ENCODE measurements around the gene ERICH2. TPM values are rescaled to one million over a fixed set of nuclear protein-coding genes. Genes with fewer than 3 reads are reported as not detected.

Gene ERICH2
- total RNA-seq, 1 experiment from 2014 or later = 1.1 TPM

- TF ChIP-seq ERG (CRISPR knock-in tag; IDR thresholded peaks at IDR 0.05) = no peak
- TF ChIP-seq CTCF (IDR thresholded peaks at IDR 0.05) = no peak
- TF ChIP-seq ZNF263 (CRISPR knock-in tag; IDR thresholded peaks at IDR 0.05; ENCODE audit: low read depth) = 0 out of 2 replicates have a peak, but pooled peaks have one; percentile 23
- peak; percentile 75; the same call in 1 of the 2 replicates for TF ChIP-seq ZNF281 (CRISPR knock-in tag; IDR thresholded peaks at IDR 0.05)
- no peak for TF ChIP-seq CREM (CRISPR knock-in tag; IDR thresholded peaks at IDR 0.05)
- no peak for TF ChIP-seq ZMAT4 (CRISPR knock-in tag; IDR thresholded peaks at IDR 0.05)
- TF ChIP-seq TEAD1 (CRISPR knock-in tag; IDR thresholded peaks at IDR 0.05) = no peak
- TF ChIP-seq RELA (CRISPR knock-in tag; IDR thresholded peaks at IDR 0.05; ENCODE audit: borderline replicate concordance) = no peak
- no peak for TF ChIP-seq SMAD4 (CRISPR knock-in tag; IDR thresholded peaks at IDR 0.05)
- TF ChIP-seq ZSCAN18 (CRISPR knock-in tag; IDR thresholded peaks at IDR 0.05) = no peak
- TF ChIP-seq ETV6 (CRISPR knock-in tag; IDR thresholded peaks at IDR 0.05) = peak; percentile 31; the same call in 1 of the 2 replicates
- no peak for TF ChIP-seq ATF3 (CRISPR knock-in tag; conservative IDR thresholded peaks at IDR 0.05)
- no peak for TF ChIP-seq E2F5 (CRISPR knock-in tag; IDR thresholded peaks at IDR 0.05)
- no peak for TF ChIP-seq OVOL2 (CRISPR knock-in tag; IDR thresholded peaks at IDR 0.05; ENCODE audit: borderline replicate concordance)
- 0 out of 2 replicates have a peak, but pooled peaks have one; percentile 78 for TF ChIP-seq ARID4B (CRISPR knock-in tag; IDR thresholded peaks at IDR 0.05; ENCODE audit: borderline replicate concordance)
- TF ChIP-seq CREB1 (CRISPR knock-in tag; IDR thresholded peaks at IDR 0.05) = 0 out of 2 replicates have a peak, but pooled peaks have one; percentile 29
- TF ChIP-seq MYBL2 (CRISPR knock-in tag; IDR thresholded peaks at IDR 0.05) = no peak
- no peak for TF ChIP-seq AFF4 (CRISPR knock-in tag; IDR thresholded peaks at IDR 0.05; ENCODE audit: borderline replicate concordance)
- peak; percentile 82; the same call in 1 of the 2 replicates for TF ChIP-seq ESRRA (CRISPR knock-in tag; IDR thresholded peaks at IDR 0.05; ENCODE audit: borderline replicate concordance)
These were observed 49.8 kb downstream of the ERICH2 start (continued) for GRCh38 chr2:170819680-170820664.

Data from WTC11 (cell line).